Stimulated activated CD4-positive, alpha-beta T cell treated with anti-CD3 and anti-CD28 coated beads, Interleukin-4, amount 100 ng/mL, for 48 hours (primary cell): ENCODE measurements around the gene CLIC5.
"Not testable (repeated sequence)": the region's sequence is repeated elsewhere in the genome, so short reads cannot be mapped to it uniquely, and the experiment has no call there.

Experiments used
- DNase-seq, 2 donors: peaks; one replicate each; pipeline ENCODE4 v3.0.0-alpha.2; 2020; ENCODE audit warnings: low read depth in 2 of 2

The CLIC5 gene

GRCh38 chr6:45927421-45928320 is 88.0 kb downstream of the CLIC5 start:
- DNase-seq: no peak

GRCh38 chr6:45926423-45926822 is 89.2 kb downstream of the CLIC5 start:
- DNase-seq: not testable (repeated sequence)

- DNase-seq: no peak
Observed at GRCh38 chr6:45924763-45925342, 90.8 kb downstream of the CLIC5 start.

- DNase-seq: peak; percentile 22 to 59
Observed at GRCh38 chr6:45923831-45924391, 91.7 kb downstream of the CLIC5 start.

- DNase-seq: peak; percentile 42 to 54
Observed at GRCh38 chr6:45922728-45923351, 92.8 kb downstream of the CLIC5 start.

- DNase-seq: no peak
Observed at GRCh38 chr6:45921691-45922281, 93.9 kb downstream of the CLIC5 start.

- DNase-seq: no peak
Observed at GRCh38 chr6:45920819-45921511, 94.7 kb downstream of the CLIC5 start.

GRCh38 chr6:45917439-45917838 is 98.2 kb downstream of the CLIC5 start:
- DNase-seq: no peak

- no peak for DNase-seq
Observed at GRCh38 chr6:45916692-45917091, 99.0 kb downstream of the CLIC5 start.

GRCh38 chr6:45915780-45916468 is 99.7 kb downstream of the CLIC5 start:
- DNase-seq: no peak

GRCh38 chr6:45911691-45912090 is 104.0 kb downstream of the CLIC5 start:
- no peak for DNase-seq

- DNase-seq: no peak
Observed at GRCh38 chr6:45903959-45904358, 111.7 kb downstream of the CLIC5 start.

GRCh38 chr6:45902984-45903383 is 112.7 kb downstream of the CLIC5 start:
- DNase-seq: no peak

GRCh38 chr6:45901767-45902650 is 113.7 kb downstream of the CLIC5 start:
- no peak for DNase-seq

- DNase-seq: no peak
Observed at GRCh38 chr6:45900808-45901752, 114.6 kb downstream of the CLIC5 start.

- DNase-seq: no peak
Observed at GRCh38 chr6:45899683-45899946, 116.0 kb downstream of the CLIC5 start.

GRCh38 chr6:45898941-45899682 is 116.5 kb downstream of the CLIC5 start:
- no peak for DNase-seq

- no peak for DNase-seq
Observed at GRCh38 chr6:45896783-45897441, 118.7 kb downstream of the CLIC5 start.
